Measurements from ENCODE around the gene RHO.

RHO gene

DNA sequence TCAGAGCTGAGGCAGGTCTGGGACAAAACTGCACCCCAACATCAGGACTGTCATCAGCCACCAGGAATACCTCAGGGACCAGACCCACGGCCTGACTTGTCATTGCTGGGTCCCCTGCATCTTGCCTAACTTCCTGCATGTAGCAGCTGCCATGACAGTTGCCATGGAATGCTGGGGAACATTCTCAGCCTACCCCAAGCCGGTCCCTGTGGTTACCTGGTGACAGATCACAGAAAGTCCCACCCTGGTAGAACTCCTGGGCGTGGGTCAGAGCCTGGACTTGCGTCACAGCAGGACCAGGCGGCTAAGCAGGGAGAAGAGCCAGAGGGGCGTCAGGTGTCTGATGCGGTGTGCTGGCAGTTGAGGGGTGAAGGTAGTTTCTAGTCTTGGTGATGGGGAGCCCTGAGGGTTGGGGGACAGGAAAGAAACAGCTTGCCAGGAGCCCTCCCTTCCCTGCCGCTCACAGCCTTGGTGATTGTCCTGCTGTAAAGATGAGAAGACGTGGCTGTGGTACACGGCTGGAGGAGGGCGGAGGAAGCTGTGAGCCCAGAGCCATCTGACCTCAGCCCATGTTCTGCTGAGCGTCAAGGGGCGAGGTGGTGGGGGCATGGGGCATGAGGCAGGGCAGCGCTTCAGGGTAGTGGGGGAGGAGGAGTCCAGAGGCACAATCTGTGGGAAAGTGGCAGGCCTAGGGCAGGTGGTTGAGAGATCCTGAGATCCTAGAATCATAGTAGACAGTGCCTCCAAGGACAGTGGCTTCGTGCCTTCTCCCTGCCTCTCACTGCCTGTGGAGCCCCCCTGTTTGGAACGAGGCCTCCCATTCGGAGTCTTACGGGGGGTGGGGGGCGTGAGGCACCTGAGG lies 19.9 kb downstream of the RHO start:
- DNase-seq = no peak

DNA sequence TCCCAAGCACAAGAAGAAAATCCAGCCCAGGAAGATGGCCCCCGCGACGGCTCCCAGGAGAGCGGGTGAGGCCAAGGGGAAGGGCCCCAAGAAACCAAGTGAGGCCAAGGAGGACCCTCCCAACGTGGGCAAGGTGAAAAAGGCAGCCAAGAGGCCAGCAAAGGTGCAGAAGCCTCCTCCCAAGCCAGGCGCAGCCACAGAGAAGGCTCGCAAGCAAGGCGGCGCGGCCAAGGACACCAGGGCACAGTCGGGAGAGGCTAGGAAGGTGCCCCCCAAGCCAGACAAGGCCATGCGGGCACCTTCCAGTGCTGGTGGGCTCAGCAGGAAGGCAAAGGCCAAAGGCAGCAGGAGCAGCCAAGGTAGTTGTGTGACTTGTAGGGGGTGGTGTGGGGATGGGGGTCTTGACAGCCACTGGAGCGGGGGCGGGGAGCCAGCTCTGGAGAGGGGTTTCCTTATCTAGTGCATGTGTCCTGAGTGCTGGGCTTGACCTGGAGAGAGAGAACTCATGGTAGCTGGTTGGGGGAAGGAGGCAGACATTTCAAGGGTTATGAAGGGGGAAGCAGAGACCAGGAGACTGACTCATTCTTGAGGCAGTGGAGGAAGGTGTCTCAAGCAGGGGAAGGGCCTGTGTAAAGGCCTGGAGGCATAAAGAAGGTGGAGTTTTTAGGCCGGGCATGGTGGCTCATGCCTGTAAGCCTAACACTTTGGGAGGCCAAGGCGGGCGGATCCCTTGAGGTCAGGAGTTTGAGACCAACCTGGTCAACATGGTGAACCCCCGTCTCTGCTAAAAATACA lies 20.8 kb downstream of the RHO start:
- DNase-seq = no peak

DNA sequence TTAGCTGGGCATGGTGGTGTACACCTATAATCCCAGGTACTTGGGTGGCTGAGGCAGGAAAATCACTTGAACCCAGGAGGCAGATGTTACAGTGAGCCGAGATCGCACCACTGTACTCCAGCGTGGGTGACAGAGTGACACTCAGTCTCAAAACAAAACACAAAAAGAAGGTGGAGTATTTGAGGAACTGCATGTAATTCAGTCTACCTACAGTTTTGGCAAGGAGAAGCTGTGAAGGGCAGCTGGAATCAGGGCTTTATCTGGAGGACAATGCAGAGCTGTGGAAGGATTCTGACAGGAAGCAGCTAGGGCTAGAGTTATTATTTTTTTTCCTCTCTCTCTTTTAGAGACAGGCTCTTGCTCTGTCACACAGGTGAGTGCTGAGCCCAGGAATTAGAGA lies 21.4 kb downstream of the RHO start:
- DNase-seq = no peak

DNA sequence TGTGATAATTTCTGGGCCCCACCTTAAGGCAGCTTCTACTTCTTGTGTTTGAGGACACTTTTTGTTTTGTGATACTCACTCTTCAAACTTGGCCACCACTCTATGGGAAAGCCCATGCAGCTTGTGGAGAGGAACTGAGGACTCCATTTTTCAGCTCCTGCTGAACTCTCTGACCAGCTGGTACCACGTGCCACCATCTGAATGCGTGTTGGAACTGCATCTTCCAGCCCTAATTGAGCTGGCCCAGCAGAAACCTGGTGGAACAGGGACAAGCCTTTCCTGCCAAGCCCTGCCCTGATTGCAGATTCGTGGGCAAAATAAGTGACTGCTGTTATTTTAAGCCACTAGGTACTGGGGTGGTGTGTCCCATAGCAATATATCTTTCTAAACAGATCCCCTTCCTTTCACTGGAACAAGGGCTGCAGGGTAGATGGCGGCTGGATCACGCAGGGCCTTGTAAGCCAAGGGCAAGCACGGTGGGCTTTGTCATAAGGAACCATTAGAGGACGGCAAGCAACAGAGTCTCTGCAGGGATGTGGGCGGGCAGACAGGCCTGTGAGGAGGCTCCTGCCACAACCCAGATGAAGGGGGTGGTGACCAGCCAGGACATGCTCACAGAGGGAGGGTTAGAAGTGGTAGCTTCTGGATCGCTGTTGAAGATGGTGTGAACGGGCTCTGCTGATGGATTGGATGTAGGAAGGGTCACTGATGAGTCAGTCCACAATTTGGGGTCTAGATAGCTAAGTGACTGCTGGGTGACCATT lies 24.0 kb downstream of the RHO start:
- no peak for DNase-seq

DNA sequence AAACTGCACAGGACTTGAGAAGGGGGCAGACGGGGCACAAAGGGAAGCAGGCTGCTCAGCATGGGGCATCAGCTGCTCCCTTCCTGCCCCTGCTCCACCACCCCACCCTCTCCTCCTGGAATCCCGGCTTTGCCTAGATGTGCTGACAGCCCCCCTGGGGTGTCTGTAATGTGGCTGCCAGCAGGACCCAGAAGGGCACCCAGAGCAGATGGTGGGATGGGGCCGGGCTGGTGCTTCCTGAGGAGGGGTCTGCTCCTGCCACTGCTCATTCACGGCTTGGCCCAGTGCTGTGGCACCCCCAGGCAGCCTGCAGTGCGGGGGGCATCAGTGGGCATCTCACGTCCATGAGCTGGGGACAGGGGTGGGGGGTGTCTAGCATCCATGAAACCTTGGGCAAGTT lies 24.7 kb downstream of the RHO start:
- DNase-seq = no peak

DNA sequence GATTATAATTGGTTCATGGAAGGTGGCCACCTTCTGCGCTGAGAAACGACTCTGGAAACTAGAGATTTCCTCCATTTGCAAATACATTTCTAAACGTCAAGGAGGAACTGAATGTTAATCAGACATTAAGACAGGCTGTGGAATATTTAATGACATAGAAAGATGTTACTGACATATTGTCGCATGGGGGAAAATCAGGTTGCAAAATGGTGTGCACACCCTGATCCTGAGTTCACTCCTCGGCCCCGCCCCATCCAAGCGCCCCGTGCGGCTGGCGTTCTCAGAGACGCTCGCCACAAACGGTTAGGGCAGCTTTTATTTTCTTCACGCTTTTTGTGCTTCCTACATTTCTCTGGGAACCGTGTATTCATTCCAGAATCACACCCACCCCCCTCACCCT lies 25.3 kb downstream of the RHO start:
- no peak for DNase-seq

DNA sequence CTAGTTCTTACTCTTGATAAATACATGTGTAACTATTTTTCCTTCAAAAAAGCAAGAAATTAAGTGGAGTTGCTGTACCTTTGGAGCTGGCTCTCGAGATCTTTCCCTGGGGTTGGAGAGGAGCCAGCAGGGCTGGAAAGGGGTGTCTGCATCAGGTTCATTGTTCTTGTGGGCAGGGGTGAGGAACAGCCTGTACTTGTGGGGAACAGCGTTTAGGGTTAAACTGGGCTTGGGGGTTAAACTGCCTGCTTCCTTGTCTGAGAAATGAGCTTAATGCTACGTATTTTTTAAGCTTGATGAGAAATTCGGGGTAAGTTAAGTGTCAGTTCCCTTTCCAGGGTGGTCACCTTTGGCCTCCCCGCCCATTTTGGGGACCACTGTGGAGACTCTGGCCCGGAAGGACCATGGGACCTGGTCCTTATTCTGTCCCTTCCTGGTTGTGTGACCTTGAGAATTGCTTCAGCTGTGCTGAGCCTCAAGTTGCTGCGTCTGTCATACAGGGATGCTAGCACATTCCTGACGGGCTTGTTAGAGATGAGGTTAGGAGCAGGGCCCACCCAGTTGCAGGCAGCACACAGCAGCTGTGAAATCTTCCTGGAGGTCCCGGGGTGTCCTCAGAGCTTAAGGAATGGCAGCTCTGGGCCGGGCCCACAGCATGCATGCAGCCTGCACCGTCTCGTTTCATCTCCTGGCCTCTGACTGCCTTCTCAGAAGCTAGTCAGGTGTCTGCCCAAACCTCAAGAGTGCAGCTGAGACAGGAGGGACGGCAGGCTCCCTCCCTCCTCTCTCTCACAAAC lies 26.1 kb downstream of the RHO start:
- no peak for DNase-seq

DNA sequence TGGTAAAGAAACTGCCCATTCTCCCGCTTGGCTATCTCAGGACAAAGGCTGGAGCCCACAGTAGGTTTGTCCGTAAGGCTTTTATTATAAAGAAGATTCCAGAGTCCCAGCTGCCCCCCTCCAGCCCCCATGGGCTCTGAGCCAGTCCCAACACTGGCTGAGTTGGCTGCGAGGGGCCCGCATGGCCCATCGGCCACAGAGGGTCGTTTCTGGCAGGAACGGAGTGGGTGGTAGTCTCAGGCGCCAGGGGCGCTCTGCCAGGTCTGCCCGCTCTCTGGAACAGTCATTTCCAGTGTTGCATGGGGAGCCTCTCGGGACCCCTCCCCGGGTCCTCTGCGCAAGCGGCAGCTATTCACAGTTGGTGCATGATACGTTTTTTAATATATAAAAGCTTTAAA lies 26.7 kb downstream of the RHO start:
- DNase-seq = no peak

DNA sequence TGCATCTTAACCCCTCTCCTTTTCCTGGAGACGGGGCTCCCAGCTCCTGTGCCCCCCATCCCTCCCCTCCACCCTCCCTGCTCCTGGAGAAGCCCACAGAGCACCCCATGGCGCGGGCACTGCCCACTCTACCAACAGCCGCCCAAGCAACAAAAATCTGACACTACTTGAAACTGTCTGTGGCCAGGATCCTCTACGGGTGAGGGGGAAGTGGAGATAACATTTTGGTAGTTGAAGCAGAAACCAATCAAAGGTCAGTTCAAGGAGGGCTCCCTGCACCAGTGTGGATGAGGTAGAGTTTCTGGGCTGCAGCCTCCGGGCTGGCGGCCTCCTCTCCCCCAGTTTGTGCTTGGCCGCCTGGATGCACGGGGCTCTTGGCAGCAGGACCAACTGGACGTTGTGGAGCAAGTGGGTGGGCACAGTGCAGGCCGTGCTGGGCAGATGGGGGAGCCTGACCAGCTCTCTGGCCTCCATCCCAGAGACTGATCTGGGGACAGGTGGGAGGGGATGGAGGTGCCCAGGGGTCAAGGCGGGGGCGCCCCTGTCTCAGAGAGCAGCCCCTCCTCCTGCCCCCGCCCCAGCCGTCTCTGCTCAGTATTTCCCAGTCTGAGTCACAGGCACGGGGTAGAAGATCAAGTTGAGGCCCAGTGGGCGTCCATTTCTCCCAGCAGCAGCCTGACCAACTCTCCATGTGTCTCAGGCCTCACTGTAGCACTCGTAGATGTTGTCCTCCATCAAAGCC lies 27.3 kb downstream of the RHO start:
- DNase-seq = no peak

DNA sequence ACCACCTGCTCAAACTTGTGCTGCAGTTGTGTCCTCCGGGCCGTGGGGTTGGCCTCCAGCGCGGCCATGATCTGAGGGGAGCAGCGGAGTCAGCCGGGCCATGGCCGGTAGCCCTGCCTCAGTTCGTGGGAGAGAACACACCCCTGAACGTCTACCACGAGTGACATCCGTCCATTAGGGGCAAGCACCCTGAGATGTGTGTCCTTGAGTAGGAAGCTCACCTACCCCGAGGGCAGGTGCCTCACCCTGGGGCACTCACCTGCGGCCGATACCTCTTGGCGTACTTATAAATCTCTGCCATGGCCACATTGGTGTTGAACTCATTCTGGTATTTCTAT lies 27.9 kb downstream of the RHO start:
- DNase-seq = no peak

DNA sequence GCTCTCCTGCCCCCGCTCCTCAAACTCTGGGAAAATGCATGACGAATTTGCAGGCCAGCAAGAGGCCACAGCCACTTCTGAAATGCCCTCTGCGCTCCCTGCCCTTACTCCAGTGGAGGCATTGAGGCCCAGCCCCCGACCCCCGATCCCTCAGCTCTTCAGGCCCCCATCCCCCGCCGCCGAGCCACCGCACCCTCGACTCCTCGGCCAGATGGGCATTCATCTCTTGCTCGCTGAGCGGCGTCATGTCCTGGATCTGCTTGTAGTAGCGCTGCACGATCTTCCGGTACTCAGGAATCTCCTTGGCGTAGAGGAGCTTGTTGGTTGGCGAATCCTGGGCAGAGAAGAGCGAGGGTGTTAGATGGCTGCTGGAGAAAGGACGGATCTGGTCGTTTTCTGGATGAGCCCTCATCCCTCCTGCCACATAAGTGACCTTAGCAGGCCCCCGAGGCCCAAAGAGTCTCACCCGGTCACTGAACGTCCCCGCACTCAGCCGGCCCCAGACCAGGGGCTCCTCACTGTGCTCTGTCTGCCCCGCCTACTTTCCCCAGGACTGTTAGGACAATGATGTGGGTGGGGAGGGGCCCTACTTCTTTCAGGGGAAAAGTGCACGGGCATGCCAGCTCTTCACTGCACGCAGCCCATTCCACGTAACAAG lies 28.6 kb downstream of the RHO start:
- no peak for DNase-seq

DNA sequence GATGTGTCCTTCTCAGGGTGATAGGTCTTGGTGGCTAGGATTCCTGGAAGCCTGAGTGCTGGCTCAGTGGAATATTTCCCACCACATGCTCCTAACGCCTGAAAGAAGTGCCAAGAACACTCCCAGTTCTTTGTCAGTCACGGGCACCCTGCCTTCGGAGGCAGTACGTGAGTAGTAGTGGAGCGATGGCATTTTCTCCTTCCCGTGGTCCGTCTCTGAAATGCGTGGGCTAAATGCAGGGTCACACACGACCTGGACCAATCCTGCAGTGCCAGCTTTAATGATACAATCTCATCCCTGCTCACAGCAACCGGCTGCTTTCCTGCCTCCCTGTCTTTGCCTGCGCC lies 29.1 kb downstream of the RHO start:
- DNase-seq = no peak

DNA sequence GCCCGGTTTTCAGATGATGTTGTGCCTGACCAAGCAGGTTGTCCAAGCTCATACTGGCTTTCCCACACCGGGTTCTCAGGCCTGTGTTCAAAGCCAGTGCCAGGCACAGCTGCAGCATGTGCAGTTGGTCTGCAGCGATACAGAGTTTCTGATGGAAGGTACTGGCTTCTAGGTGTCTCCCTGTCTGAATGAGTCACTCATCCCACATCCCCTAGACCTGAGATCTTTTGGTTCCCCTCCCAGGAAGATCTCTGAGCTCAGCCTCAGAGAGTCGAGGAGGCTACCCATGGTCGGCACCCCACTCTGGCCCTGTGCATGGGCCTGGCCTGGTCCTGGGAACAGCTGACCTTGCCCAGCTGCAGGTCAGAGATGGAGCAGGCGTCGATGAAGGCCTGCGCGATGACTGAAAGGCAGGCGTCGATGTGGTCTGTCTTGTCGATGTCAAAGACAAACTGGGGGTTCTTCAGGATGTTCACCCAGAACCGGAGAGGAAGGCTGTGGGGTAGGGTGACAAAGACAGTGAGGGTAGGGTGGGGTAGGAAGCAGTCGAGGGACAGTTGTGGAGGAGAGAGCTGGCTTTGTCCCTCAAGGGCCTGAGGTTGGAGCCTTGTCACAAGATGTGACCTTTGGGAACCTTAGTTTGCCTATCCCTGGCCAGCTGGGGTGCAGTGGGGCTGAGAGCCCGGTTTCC lies 29.8 kb downstream of the RHO start:
- no peak for DNase-seq

DNA sequence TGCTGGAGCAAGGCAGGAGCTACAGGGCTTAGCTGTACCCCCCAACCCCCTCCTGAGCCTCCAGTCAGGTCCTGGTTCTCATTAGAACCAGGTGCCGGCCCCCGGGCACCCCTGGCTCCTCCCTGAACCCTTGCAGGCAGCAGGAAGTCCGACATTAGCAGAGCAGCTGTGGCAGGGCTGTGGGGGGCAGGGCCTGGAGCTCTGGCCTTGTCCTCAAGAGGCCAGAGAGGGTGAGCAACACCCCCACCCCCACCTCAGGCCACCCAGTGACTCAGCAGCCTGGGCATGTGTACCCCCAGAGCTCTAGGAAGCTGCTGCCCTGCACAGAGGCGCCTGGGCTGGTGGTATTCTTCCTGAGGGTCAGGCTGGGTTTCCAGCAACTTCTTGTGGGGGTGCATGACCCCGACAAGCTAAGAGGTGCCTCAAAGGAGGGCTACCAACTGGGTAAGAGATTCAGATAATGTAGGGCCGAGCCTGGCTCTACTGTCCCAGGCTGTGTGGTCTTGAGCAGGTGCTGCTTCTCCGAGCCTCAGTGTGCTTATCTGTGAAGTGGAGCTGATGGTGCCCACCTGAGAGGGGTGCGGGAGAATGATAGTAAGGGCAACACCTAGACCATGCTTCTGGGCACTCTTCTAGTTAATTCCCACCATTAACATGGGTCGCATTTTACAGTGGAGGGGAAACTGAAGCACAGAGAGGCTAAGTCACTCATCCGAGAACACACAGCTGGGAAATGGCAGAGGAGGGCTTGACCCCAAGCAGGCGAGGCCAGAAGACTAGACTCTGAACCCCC lies 30.5 kb downstream of the RHO start:
- DNase-seq = no peak

DNA sequence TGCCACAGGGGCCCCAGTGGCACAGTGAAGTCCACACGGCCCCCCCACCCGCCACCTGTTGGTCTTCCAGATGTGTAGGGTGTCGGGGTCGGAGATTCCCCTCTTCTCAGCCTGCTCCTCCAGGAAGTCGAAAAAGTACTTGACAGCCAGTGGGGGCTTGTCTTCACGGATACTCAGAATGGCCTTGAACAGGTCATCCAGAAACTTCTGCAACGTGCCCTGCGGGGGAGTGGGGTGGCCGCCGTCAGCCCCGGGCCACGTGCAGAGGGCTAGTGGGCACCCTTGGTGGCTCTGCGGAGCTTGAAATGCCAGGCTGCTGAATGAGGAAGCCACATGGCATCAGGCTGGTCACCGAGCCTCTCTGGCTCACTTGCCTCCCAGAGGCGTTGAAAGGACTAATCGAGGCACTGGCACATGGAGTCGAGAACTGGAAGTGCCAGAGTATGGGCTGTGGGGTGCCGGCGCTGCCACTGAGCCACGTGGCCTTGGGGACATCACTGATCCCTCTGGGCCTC lies 31.2 kb downstream of the RHO start:
- no peak for DNase-seq

DNA sequence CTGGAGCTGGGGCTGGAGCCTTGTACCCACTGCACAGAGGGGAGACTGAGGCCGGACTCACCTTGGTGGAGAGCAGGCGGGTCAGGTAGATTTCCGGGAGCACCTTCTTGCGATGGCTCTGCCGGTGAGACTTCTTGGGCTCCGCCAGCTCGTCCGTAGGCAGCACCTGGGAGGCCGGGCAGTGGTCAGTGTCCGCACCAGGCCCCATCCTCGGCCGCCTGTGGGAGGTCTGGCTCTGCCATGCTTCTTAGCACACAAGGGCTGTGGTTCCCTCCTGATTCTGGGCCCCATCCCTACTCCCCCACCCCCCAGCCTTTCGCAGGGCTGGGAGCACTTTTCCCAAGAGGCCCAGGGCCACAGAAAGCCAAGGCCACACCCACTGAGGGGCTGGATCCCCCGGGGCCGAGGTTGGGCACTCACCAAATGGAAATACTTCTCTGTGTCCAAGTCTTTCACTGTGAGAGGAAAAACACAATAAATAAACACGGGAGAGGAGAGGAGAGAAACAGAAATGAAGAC lies 31.9 kb downstream of the RHO start:
- no peak for DNase-seq

DNA sequence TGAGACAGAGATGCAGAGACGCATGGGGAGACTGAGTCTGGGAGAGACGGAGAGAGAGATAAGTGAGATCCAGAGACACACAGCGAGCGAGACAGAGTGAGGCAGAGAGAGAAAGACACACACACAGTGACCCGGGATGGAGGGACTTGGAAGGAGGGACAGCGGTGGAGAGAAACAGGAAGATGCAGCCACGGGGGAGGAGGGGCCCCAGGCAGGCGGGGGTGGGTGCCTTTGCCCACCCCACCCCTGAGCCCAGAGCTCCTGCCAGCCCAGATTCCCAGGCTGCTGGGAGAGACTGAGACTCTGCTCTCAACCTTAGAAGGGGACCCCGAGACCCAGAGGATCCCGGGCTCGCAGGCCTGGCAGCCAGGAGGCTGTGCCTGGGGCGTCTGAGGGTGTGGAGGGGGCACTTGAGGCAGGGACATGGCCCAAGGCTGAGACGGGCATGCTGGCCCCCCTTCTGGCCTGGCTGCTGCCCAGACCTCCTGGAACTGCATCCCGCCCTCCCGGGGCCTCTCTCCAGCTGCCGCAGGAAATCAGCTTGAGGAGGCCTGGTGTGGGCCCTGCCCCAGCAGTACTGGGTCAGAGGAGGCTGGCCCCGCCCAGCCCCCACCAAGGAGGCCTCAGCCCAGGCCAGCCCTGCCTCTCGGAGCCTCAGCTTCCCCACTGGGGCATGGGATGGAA lies 32.6 kb downstream of the RHO start:
- no peak for DNase-seq

DNA sequence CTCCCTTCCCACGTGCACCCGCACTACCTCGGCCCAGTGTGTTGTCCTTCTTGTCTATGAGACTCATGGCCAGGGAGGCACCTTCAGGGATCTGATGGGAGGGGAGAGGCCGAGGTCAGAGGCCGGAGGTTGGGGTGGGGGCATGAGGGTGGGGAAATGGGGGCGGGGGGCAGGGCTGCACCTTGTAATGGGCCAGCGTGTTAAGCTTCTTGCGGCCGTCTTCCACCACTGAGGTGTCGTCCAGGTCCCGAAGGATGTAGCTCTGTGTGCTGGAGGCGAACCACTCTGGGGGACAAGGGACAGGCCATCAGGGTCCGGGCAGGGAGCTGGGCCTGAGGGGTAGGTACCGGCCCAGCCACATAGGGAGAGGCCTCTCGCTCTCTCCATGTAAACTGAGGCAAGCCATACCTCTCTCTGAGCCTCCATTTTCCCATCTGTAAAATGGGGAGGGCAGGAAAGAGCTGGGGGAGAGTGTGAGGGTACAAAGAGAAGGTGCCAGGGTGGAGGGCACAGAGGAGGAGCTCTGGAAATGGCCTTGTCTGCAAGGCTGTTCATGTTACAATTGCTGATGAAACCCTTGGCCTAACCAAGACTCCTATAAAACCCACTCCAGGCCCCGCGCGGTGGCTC lies 33.3 kb downstream of the RHO start:
- DNase-seq = no peak

DNA sequence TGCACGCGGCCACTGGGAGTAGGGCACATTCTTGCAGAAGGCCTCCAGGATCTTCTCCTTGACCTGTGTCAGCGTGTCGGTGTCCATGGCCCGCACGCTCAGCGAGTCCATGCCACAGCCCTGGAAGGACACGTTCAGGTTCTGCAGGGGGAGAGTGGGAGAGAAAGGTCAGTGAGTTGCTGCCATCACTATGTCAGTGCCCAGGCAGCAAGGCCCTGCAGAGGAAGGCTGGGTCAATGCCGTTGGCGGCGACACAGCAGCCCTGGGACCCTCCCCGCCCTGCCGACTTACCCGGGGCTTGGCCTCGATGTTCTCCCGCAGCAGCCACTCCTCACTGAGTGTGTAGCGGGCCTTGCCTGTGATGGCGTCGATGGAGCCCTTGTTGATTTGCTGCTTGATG lies 34.4 kb downstream of the RHO start:
- no peak for DNase-seq
